CD8-positive, alpha-beta memory T cell (primary cell): ENCODE data around the gene SUSD2. TPM values are rescaled to one million over a fixed set of nuclear protein-coding genes. Genes with fewer than 3 reads are reported as not detected.
A peak's percentile ranks its signal among the peaks of the same experiment; 100 is the strongest.
"Not testable (repeated sequence)": the region's sequence is repeated elsewhere in the genome, so short reads cannot be mapped to it uniquely, and the experiment has no call there.

ENCODE experiments used
- CTCF ChIA-PET: fragments of 350-600 bp; sonication (Branson Sonifier 250); formaldehyde crosslinking; loops from one replicate; lab custom pipeline; 2021; ENCODE audit warnings: antibody characterized with exemption; lab: Charles Lee
- POLR2A ChIA-PET: fragments of 350-600 bp; sonication (Branson Sonifier 250); formaldehyde crosslinking; loops from one replicate; lab custom pipeline; 2021; ENCODE audit warnings: antibody characterized with exemption; lab: Charles Lee
- DNase-seq, 5 donors: peaks; one replicate each; pipeline versions ENCODE4 v3.0.0 to v3.0.0-alpha.2; 2020 to 2022; ENCODE audit warnings: mixed read lengths in 1 of 5
- H3K27ac ChIP-seq: one replicate; pipeline ENCODE4 v1.7.0; 2013; ENCODE audit warnings: low read depth, mild to moderate bottlenecking, low read length, moderate library complexity
- H3K27me3 ChIP-seq: 2 replicates; pipeline ENCODE4 v1.7.0; 2013; ENCODE audit warnings: low read length, mild to moderate bottlenecking; ENCODE audit not compliant: insufficient read depth, poor library complexity, severe bottlenecking
- H3K36me3 ChIP-seq: 2 replicates; pipeline ENCODE4 v1.7.0; 2013; ENCODE audit warnings: mild to moderate bottlenecking, low read length, moderate library complexity; ENCODE audit not compliant: insufficient read depth
- H3K4me1 ChIP-seq: 2 replicates; pipeline ENCODE4 v1.7.0; 2013; ENCODE audit warnings: mild to moderate bottlenecking, low read length, moderate library complexity; ENCODE audit not compliant: insufficient read depth
- H3K4me3 ChIP-seq: 2 replicates; pipeline ENCODE4 v1.7.0; 2013; ENCODE audit warnings: mild to moderate bottlenecking, low read length
- H3K9me3 ChIP-seq: 2 replicates; pipeline ENCODE4 v1.7.0; 2013; ENCODE audit warnings: mild to moderate bottlenecking, low read length
- H3K27ac Mint-ChIP-seq, 8 donors: one replicate each; pipeline ENCODE4 v1.8.0; 2020 to 2021; ENCODE audit warnings: mixed read lengths in 8 of 8, mild to moderate bottlenecking in 6 of 8, inconsistent platforms in 3 of 8, moderate library complexity in 3 of 8
- H3K27me3 Mint-ChIP-seq, 2 donors: one replicate each; pipeline ENCODE4 v1.8.0; 2020 to 2021; ENCODE audit warnings: mixed read lengths in 2 of 2, mild to moderate bottlenecking in 1 of 2, moderate library complexity in 1 of 2
- H3K36me3 Mint-ChIP-seq, 3 donors: one replicate each; pipeline ENCODE4 v1.8.0; 2020 to 2021; ENCODE audit warnings: mixed read lengths in 3 of 3, inconsistent platforms in 1 of 3, mild to moderate bottlenecking in 1 of 3
- H3K4me1 Mint-ChIP-seq, 3 donors: one replicate each; pipeline ENCODE4 v1.8.0; 2020 to 2021; ENCODE audit warnings: mixed read lengths in 3 of 3, inconsistent platforms in 1 of 3, mild to moderate bottlenecking in 1 of 3
- H3K4me3 Mint-ChIP-seq, 7 donors: one replicate each; pipeline ENCODE4 v1.8.0; 2020 to 2021; ENCODE audit warnings: mixed read lengths in 7 of 7, mild to moderate bottlenecking in 6 of 7, moderate library complexity in 4 of 7, inconsistent platforms in 2 of 7
- H3K9me3 Mint-ChIP-seq, 5 donors: one replicate each; pipeline ENCODE4 v1.8.0; 2020 to 2022; ENCODE audit warnings: mixed read lengths in 5 of 5, mild to moderate bottlenecking in 3 of 5, moderate library complexity in 2 of 5, inconsistent platforms in 1 of 5
- polyA plus RNA-seq: library from polyadenylated mRNA; unstranded; fragments of 300-500 nt; fragmentation: Illumina TruSeq; gene quantifications from one replicate; pipeline ENCODE4 v1.2.3, GENCODE V29; 2021
- total RNA-seq, 2 experiments: library from RNA; stranded (reverse); gene quantifications; one replicate each; pipeline ENCODE4 v1.2.3, GENCODE V29; 2021

Gene SUSD2
- total and polyA plus RNA-seq, 3 experiments from 2014 or later = 0.31 to 0.48 TPM; not detected in 1

DNA sequence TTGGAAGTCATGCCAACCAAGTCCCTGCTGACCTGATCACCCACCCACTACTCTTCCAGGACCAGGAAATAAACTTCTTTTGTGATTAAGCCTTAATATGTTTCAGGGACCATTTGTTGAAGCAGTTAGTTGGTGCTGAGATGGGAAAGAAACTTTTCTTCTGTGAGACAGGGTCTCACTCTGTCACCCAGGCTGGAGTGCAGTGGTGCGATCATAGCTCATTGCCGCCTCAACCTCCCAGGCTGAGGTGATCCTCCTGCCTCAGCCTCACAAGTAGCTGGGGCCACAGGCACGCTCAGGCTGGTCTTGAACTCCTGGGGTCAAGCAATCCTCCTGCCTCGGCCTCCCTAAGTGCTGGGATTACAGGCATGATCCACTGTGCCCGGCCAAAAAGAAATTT lies 10.6 kb downstream of the SUSD2 start:
- CTCF ChIA-PET = no interaction called here
- no peaks in the 10 kb centered on the region for H3K27me3 ChIP-seq
- POLR2A ChIA-PET = no interaction called here

DNA sequence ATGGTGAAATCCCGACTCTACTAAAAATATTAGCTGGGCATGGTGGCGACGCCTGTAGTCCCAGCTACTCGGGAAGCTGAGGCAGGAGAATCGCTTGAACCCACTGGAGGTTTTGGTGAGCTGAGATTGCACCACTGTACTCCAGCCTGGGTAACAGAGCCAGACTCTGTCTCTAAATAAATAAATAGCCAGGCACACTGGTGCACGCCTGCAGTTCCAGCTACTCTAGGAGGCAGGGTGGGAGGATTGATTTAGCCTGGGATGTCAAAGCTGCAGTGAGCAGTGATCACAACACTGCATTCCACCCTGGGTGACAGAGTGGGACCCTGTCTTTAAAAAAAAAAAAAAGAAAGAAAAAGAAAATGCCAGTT lies 17.4 kb downstream of the SUSD2 start:
- Mint-ChIP-seq H3K9me3 (no peaks in the 10 kb centered on the region), H3K4me1 (peaks cover 5 to 8% (median 8%) of the 10 kb centered on the region in 3 donors), H3K36me3 (no peaks in the 10 kb centered on the region), H3K27ac (no peak overlapping the region), H3K27me3 (peaks cover 8 to 10% of the 10 kb centered on the region in 2 donors), H3K4me3 (no peak overlapping the region)
- ChIA-PET POLR2A (no interaction called here), CTCF (interaction anchor here (0.7 to 1.1 kb wide), 2 partner anchors 33 to 94 kb away, joined by 3 to 4 read pairs; no protein-coding TSS in a partner anchor)
- no peaks in the 10 kb centered on the region for H3K36me3 ChIP-seq
- no peaks in the 10 kb centered on the region for H3K9me3 ChIP-seq
- H3K27me3 ChIP-seq = no peaks in the 10 kb centered on the region
- DNase-seq = no peak
- H3K4me1 ChIP-seq = no peaks in the 10 kb centered on the region
- no peak overlapping the region for H3K27ac ChIP-seq
- H3K4me3 ChIP-seq = no peak overlapping the region

More for the DNA sequence above, 10.6 kb downstream of the SUSD2 start:
- Mint-ChIP-seq H3K9me3 (no peaks in the 10 kb centered on the region), H3K4me1 (no peaks in the 10 kb centered on the region), H3K36me3 (no peaks in the 10 kb centered on the region), H3K4me3 (no peak overlapping the region), H3K27me3 (no peaks in the 10 kb centered on the region), H3K27ac (no peak overlapping the region)
- H3K9me3 ChIP-seq = no peaks in the 10 kb centered on the region
- DNase-seq = no peak
- no peak overlapping the region for H3K4me3 ChIP-seq
- H3K27ac ChIP-seq = no peak overlapping the region
- H3K36me3 ChIP-seq = no peaks in the 10 kb centered on the region
- no peaks in the 10 kb centered on the region for H3K4me1 ChIP-seq

DNA sequence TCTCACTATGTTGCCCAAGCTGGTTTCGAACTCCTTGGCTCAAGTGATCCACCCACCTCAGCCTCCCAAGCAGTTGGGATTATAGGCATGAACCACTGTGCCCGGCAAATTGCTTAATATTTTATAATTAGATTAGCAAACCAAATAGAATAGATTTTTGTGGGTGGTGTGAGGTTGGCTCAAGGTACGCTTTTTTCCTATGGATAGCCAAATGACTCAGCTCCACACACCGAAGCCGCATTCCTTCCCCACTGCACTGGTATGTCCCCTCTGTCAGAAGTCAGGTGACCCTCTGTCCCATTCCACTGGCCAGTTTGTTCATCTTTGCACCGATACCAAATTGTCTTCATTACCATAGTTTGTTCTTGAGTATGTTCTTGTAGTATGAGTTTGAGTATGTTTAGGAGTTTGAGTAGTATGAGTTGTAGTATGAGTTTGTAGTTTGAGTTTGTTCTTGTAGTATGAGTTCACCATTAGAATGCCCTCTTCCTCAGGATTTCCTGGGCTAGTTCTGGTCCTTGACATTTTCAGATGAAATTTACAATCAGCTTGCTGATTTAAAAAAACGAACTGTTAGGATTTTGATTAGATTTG lies 19.4 kb downstream of the SUSD2 start:
- H3K4me1 Mint-ChIP-seq = peaks cover 5 to 8% (median 8%) of the 10 kb centered on the region in 3 donors
- CTCF ChIA-PET = interaction anchor here (1.0 kb wide), 1 partner anchor 16 kb away, joined by 3 read pairs; no protein-coding TSS in a partner anchor

DNA sequence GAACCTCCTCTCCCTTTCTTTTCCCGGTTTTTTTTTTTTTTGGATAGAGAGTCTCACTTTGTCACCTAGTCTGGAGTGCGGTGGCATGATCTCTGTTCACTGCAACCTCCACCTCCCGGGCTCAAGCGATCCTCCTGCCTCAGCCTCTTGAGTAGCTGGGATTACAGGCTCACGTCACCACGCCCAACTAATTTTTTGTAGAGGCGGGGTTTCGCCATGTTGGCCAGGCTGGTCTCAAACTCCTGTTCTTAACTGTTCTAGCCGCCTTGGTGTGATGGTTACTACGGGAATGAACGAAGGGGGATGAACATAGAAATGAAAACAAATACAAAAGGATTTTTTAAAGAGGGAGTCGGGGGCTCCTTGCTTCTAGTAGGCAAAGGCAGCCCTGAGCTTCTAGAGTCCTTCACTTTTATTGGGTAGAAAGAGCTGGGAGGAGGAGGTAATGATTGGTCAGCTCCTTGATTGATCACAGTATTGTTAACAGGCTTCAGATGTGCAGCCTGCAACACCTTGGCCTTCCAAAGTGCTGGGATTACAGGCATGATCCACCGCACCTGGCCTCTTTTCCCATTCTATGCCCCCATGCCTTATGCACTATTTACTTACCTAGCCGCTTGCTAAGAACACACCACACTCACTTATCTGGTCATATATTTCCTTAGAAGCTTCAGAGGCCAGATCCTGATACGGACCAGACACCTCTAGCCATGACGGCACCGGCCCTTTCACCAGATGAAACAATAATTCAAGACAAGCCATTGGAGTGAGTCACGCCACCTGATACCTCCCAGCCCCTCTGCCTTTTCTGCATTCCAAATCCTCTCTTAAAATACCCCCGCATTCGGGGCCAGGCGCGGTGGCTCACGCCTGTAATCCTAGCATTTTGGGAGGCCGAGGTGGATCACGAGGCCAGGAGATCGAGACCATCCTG lies 20.7 kb downstream of the SUSD2 start:
- Mint-ChIP-seq H3K4me3 (no peak overlapping the region), H3K9me3 (no peaks in the 10 kb centered on the region), H3K27ac (no peak overlapping the region), H3K36me3 (no peaks in the 10 kb centered on the region), H3K27me3 (peaks cover 14 to 15% of the 10 kb centered on the region in 2 donors), H3K4me1 (peaks cover 5 to 8% (median 8%) of the 10 kb centered on the region in 3 donors)
- H3K27ac ChIP-seq = no peak overlapping the region
- H3K9me3 ChIP-seq = no peaks in the 10 kb centered on the region
- ChIA-PET CTCF (no interaction called here), POLR2A (no interaction called here)
- no peak overlapping the region for H3K4me3 ChIP-seq
- no peaks in the 10 kb centered on the region for H3K36me3 ChIP-seq
- no peaks in the 10 kb centered on the region for H3K27me3 ChIP-seq
- no peaks in the 10 kb centered on the region for H3K4me1 ChIP-seq
- no peak for DNase-seq

More for the DNA sequence above, 19.4 kb downstream of the SUSD2 start:
- Mint-ChIP-seq H3K36me3 (no peaks in the 10 kb centered on the region), H3K27ac (no peak overlapping the region), H3K9me3 (no peaks in the 10 kb centered on the region), H3K27me3 (peaks cover 14 to 15% of the 10 kb centered on the region in 2 donors), H3K4me3 (no peak overlapping the region)
- Histone ChIP-seq H3K36me3 (no peaks in the 10 kb centered on the region), H3K9me3 (no peaks in the 10 kb centered on the region), H3K27me3 (no peaks in the 10 kb centered on the region), H3K4me1 (no peaks in the 10 kb centered on the region), H3K4me3 (no peak overlapping the region), H3K27ac (no peak overlapping the region)
- no peak for DNase-seq
- POLR2A ChIA-PET = no interaction called here

DNA sequence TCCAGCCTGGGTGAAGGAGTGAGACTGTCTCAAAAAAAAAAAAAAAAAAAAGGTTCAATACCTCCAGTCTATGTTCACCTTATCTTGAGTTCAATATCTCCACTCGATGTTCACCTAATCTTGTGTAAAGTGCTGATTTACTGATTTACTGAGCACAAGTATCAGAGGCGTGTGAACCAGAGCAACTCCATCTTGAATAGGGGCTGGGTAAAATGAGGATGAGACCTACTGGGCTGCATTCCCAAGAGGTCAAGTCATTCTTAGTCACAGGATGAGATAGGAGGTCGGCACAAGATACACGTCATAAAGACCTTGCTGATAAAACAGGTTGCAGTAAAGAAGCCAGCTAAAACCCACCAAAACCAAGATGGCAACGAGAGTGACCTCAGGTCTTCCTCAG lies 22.6 kb downstream of the SUSD2 start:
- DNase-seq, H3K9me3 Mint-ChIP-seq, H3K9me3 ChIP-seq, H3K36me3 ChIP-seq, H3K4me3 Mint-ChIP-seq, H3K27ac Mint-ChIP-seq, H3K4me3 ChIP-seq, H3K27me3 ChIP-seq, H3K4me1 ChIP-seq, H3K36me3 Mint-ChIP-seq, CTCF ChIA-PET, POLR2A ChIA-PET, H3K27ac ChIP-seq: not testable (repeated sequence)
- peaks cover 6 to 13% (median 11%) of the 10 kb centered on the region in 3 donors for H3K4me1 Mint-ChIP-seq
- peaks cover 13 to 14% of the 10 kb centered on the region in 2 donors for H3K27me3 Mint-ChIP-seq

DNA sequence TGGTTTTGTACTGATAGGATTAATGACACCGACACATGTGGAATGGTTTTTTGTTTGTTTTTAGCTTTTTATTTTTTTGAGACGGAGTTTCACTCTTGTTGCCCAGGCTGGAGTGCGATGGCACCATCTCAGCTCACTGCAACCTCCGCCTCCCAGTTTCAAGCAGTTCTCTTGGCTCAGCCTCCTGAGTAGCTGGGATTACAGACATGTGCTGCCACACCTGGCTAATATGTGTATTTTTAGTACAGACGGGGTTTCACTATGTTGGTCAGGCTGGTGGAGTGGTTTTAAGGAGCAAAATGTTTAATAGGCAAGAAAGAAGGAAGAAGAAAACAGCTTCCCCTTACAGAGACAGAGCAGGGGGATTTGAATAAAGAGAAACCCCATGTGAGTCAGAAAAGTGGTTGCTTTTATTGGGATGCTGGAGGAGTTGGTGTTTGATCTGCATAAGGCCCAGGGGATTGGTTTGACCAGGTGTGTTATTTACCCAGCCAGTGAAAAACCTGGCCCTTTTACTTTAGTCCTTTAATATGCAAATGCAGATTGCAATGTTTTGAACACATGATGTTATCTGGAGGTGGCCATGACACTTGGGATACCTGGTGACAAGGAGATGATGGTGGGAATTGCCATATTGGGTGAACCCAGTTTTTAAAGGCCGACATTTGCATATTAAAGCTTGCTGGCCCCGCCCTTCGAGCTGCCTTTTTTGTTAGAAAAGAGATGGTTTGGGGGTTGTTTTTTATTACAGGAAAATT lies 24.3 kb downstream of the SUSD2 start:
- Histone ChIP-seq H3K27ac (no peak overlapping the region), H3K9me3 (no peaks in the 10 kb centered on the region), H3K4me3 (no peak overlapping the region), H3K4me1 (peaks cover 8% of the 10 kb centered on the region), H3K36me3 (no peaks in the 10 kb centered on the region), H3K27me3 (no peaks in the 10 kb centered on the region)
- Mint-ChIP-seq H3K9me3 (no peaks in the 10 kb centered on the region), H3K4me3 (no peak overlapping the region), H3K4me1 (peaks cover 6 to 13% (median 11%) of the 10 kb centered on the region in 3 donors), H3K36me3 (no peaks in the 10 kb centered on the region), H3K27me3 (peaks cover 12 to 14% of the 10 kb centered on the region in 2 donors), H3K27ac (peak overlapping the region in 1 of 8 donors; percentile 1)
- ChIA-PET POLR2A (no interaction called here), CTCF (no interaction called here)
- no peak for DNase-seq

DNA sequence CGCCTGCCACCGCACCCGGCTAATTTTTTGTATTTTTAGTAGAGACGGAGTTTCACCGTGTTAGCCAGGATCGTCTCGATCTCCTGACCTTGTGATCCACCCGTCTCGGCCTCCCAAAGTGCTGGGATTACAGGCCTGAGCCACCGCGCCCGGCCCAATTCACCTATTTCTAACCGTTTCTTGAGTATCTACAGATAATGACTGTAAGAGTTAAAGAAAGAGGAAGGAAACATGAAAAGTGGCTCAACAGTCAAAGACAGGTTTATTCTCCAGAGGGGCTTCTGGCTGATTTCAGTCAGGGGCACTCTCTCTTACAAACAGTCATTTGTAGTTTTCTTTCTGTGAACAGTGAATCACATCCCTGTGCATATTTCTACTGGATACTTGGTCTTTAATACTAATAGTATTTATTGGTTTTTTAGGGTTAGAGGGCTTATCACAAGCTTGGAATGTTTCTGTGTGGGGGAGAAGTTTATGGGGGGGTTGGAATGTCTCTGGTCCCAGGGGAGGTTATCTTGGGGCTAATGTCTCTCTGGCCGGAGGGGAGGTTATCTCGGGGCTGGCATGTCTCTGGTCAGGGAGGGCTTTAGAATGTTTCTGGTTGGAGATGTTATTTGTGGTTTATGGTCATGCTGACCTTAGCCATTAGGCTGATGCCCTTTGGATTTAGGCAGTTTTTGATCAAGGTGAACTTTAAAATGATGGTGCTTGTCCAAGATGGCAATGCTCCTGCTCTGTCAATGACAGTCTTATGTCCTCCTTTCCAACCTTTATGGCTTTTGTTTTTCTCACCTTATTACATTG lies 25.4 kb downstream of the SUSD2 start:
- POLR2A ChIA-PET, H3K27me3 ChIP-seq, CTCF ChIA-PET, H3K9me3 Mint-ChIP-seq, H3K36me3 Mint-ChIP-seq, H3K4me3 ChIP-seq, DNase-seq, H3K4me3 Mint-ChIP-seq, H3K9me3 ChIP-seq, H3K27ac ChIP-seq, H3K36me3 ChIP-seq, H3K4me1 ChIP-seq: not testable (repeated sequence)
- Mint-ChIP-seq H3K27ac (peak overlapping the region in 1 of 8 donors; percentile 2), H3K4me1 (peaks cover 6 to 13% (median 11%) of the 10 kb centered on the region in 3 donors), H3K27me3 (peaks cover 9 to 11% of the 10 kb centered on the region in 2 donors)
